ENCODE results near the gene DCST1. TPM values are rescaled to one million over a fixed set of nuclear protein-coding genes. Genes with fewer than 3 reads are reported as not detected.

The DCST1 gene
- total and polyA plus RNA-seq, 2 of the 13 experiments (the other 11 are each of a cell fraction or from before 2014, with no cell fraction given), result 0.04 TPM; not detected in 1

DNA sequence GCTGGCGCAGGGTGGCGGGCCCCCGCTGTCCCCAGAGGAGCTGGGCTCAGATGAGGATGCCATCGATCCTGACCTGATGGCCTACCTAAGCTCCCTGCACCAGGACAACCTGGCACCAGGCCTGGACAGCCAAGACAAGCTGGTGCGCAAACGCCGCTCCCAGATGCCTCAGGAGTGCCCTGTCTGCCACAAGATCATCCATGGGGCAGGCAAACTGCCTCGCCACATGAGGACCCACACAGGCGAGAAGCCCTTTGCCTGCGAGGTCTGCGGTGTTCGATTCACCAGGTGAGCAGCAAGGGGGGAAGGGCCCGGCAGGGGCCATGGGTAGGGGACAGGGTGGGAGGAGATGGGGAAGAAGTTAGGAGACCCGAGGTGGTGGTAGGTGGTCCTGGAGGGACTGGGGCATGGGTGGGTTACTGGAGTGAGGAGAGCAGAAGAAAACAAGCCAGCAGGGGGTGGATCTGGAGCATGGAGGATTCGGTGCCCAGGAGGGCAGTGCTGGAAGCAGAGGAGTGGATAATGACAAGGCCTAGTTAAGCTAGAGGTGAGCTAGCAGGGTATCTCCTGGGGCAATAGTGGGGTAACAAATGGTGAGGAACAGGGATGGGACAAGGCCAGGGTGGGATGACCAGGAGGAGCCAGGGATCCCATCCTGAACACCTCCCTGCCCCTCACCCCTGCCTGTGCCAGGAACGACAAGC lies 17.9 kb upstream of the DCST1 start:
- DNase-seq (ENCODE audit: low spot score), result no peak

DNA sequence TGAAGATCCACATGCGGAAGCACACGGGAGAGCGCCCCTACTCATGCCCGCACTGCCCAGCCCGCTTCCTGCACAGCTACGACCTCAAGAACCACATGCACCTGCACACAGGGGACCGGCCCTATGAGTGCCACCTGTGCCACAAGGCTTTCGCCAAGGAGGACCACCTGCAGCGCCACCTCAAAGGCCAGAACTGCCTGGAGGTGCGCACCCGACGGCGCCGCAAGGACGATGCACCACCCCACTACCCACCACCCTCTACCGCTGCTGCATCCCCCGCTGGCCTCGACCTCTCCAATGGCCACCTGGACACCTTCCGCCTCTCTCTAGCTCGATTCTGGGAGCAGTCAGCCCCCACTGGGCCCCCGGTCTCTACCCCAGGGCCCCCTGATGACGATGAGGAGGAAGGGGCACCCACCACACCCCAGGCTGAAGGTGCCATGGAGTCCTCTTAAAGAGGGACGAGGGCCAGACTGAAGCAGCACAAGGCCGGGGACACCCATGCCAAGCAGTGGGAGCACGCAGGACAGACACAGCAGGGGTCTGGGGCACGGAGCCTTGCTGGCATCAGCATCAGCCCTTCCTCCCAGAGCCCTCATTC lies 17.3 kb upstream of the DCST1 start:
- in situ Hi-C loops (cut with HindIII; ENCODE audit: extremely low pct_ligation_motif_present, low pct_unique_long_range_greater_than_20kb), result no loop called here
- peaks cover 8% of the 10 kb centered on the region; the same call in 1 of the 2 replicates for H4K20me1 ChIP-seq (ENCODE audit: insufficient read depth, low read length)
- WGBS (ENCODE audit: low lambda C conversion rate), result 96% methylated on average over 21 of the region's 26 CpGs

More for the DNA sequence above, 17.9 kb upstream of the DCST1 start:
- Histone ChIP-seq H3K27ac (ENCODE audit: extremely low read length, insufficient read depth, low read length) (no peak overlapping the region), H3K9ac (ENCODE audit: insufficient read depth, low read depth, low read length) (no peak overlapping the region), H3K4me1 (ENCODE audit: insufficient read depth, low read length) (peaks cover 54% of the 10 kb centered on the region), H3K4me3 (replicated peaks in 1 of 3; ENCODE audit: insufficient read depth in 1 of 3, low read depth in 2 of 3, low read length in 3 of 3) (no peak overlapping the region), H4K20me1 (ENCODE audit: insufficient read depth, low read length) (peaks cover 8% of the 10 kb centered on the region; the same call in 1 of the 2 replicates), H3K27me3 (ENCODE audit: control insufficient read depth in 1 of 2, insufficient read depth in 2 of 2, low read length in 2 of 2) (no peaks in the 10 kb centered on the region), H3K4me2 (ENCODE audit: low read depth, low read length) (no peak overlapping the region), H3K9me3 (ENCODE audit: low read length) (no peaks in the 10 kb centered on the region), H3K36me3 (replicated peaks in 1 of 2; ENCODE audit: control insufficient read depth in 1 of 2, insufficient read depth in 2 of 2, low read length in 2 of 2) (peaks cover 8 to 27% of the 10 kb centered on the region in 2 experiments; a peak in 4 of 5 replicates), H2AFZ (ENCODE audit: low read length) (no peak overlapping the region), H3K79me2 (ENCODE audit: insufficient read depth, low read length) (peaks cover 2% of the 10 kb centered on the region)
- intact Hi-C loops (cut with micrococcal nuclease; ENCODE audit: unreplicated experiment), result no loop called here
- FAIRE-seq (no peak), ATAC-seq (no peak)
- in situ Hi-C loops (cut with HindIII; ENCODE audit: extremely low pct_ligation_motif_present, low pct_unique_long_range_greater_than_20kb), result no loop called here
- no peak for TF ChIP-seq ZNF382 (CRISPR knock-in tag; IDR thresholded peaks at IDR 0.05; ENCODE audit: borderline replicate concordance)
- no peak for TF ChIP-seq POLR2AphosphoS2 (IDR thresholded peaks at IDR 0.05; ENCODE audit: low read depth, low read length)
- TF ChIP-seq, protein P1, sequence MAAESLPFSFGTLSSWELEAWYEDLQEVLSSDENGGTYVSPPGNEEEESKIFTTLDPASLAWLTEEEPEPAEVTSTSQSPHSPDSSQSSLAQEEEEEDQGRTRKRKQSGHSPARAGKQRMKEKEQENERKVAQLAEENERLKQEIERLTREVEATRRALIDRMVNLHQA (CRISPR knock-in tag; IDR thresholded peaks at IDR 0.05), result no peak
- TF ChIP-seq NR2F2 (IDR thresholded peaks at IDR 0.05; ENCODE audit: borderline replicate concordance, low read depth), result no peak
- TF ChIP-seq TCF7 (IDR thresholded peaks at IDR 0.05; ENCODE audit: low read depth), result no peak
- no peak for TF ChIP-seq GTF2F1 (IDR thresholded peaks at IDR 0.05; ENCODE audit: low read length)
- no peak for TF ChIP-seq SAP130 (CRISPR knock-in tag; IDR thresholded peaks at IDR 0.05; ENCODE audit: low read depth)
- TF ChIP-seq PRMT3 (CRISPR knock-in tag; IDR thresholded peaks at IDR 0.05; ENCODE audit: borderline replicate concordance, low read depth), result no peak
- TF ChIP-seq ZNF7 (CRISPR knock-in tag; IDR thresholded peaks at IDR 0.05), result no peak
- CTCF ChIA-PET (ENCODE audit: low intra/inter-chr PET ratio, low total read pairs), result no interaction called here
- POLR2A ChIA-PET, result interaction anchor here (2.2 to 8.2 kb wide), 3 partner anchors 13 to 43 kb away, joined by 10 to 90 read pairs (median 18); partner anchors contain the start of genes FLAD1 and ZBTB7B
- BruUV-seq (replicated peaks), result no TSS peak
- 96% methylated on average over 11 of the region's 16 CpGs for WGBS (ENCODE audit: low lambda C conversion rate)

More for the DNA sequence above, 17.3 kb upstream of the DCST1 start:
- no peak for DNase-seq (ENCODE audit: low spot score)
- no peaks in the 10 kb centered on the region for H3K27me3 ChIP-seq (ENCODE audit: control insufficient read depth in 1 of 2, insufficient read depth in 2 of 2, low read length in 2 of 2)
- H3K4me1 ChIP-seq (ENCODE audit: insufficient read depth, low read length), result peaks cover 47% of the 10 kb centered on the region
- ChIA-PET POLR2A (interaction anchor here (0.8 to 8.2 kb wide), 8 partner anchors 14 to 110 kb away, joined by 3 to 90 read pairs (median 11); partner anchors contain the start of genes FLAD1, PBXIP1 and ZBTB7B), CTCF (ENCODE audit: low intra/inter-chr PET ratio, low total read pairs) (interaction anchor here (1.6 to 2.8 kb wide), 8 partner anchors 12 to 110 kb away, joined by 5 to 54 read pairs (median 10); partner anchors contain the start of genes LENEP, PYGO2 and ZBTB7B)
- no peak for FAIRE-seq
- intact Hi-C loops (cut with micrococcal nuclease; ENCODE audit: unreplicated experiment), result no loop called here
- TF ChIP-seq NFKB2 (CRISPR knock-in tag; IDR thresholded peaks at IDR 0.05; ENCODE audit: borderline replicate concordance), result 0 out of 2 replicates have a peak, but pooled peaks have one; percentile 29
- TF ChIP-seq AGO2 (optimal IDR thresholded peaks at IDR 0.05; ENCODE audit: low read depth, low read length), result peak; percentile 45
- TF ChIP-seq HNRNPL (IDR thresholded peaks at IDR 0.05; ENCODE audit: low read depth, low read length), result peak; percentile 78; the same call in 1 of the 2 replicates
- TF ChIP-seq NFE2L2 (IDR thresholded peaks at IDR 0.05; ENCODE audit: low read length), result no peak
- no peak for TF ChIP-seq CHD2 (IDR thresholded peaks at IDR 0.05; ENCODE audit: low read depth, low read length)
- 0 out of 2 replicates have a peak, but pooled peaks have one; percentile 17 for TF ChIP-seq ZFY (CRISPR knock-in tag; IDR thresholded peaks at IDR 0.05)
- TF ChIP-seq CC2D1A (CRISPR knock-in tag; IDR thresholded peaks at IDR 0.05), result no peak
- peak; percentile 60; the same call in 1 of the 2 replicates for TF ChIP-seq RBFOX2 (IDR thresholded peaks at IDR 0.05; ENCODE audit: low read depth, low read length)
- peaks cover 2% of the 10 kb centered on the region for H3K79me2 ChIP-seq (ENCODE audit: insufficient read depth, low read length)
- H3K36me3 ChIP-seq (replicated peaks in 1 of 2; ENCODE audit: control insufficient read depth in 1 of 2, insufficient read depth in 2 of 2, low read length in 2 of 2), result peaks cover 8 to 27% of the 10 kb centered on the region in 2 experiments; a peak in 4 of 5 replicates
- no peak overlapping the region for H3K9ac ChIP-seq (ENCODE audit: insufficient read depth, low read depth, low read length)
- H3K4me3 ChIP-seq (replicated peaks in 1 of 3; ENCODE audit: insufficient read depth in 1 of 3, low read depth in 2 of 3, low read length in 3 of 3), result no peak overlapping the region
- BruUV-seq (replicated peaks), result TSS peak; percentile 32
- peak overlapping the region; percentile 74 for H3K27ac ChIP-seq (ENCODE audit: extremely low read length, insufficient read depth, low read length)
- H2AFZ ChIP-seq (ENCODE audit: low read length), result no peak overlapping the region
- no peak overlapping the region for H3K4me2 ChIP-seq (ENCODE audit: low read depth, low read length)
- no peaks in the 10 kb centered on the region for H3K9me3 ChIP-seq (ENCODE audit: low read length)
- no peak for ATAC-seq
